Measurements from ENCODE around the gene ZNF436. TPM values are rescaled to one million over a fixed set of nuclear protein-coding genes. Genes with fewer than 3 reads are reported as not detected.

ZNF436 gene
- total RNA-seq, 1 experiment from 2014 or later, result 14.8 TPM

- intact Hi-C loops (cut with micrococcal nuclease; ENCODE audit: unreplicated experiment), result no loop called here
- Histone ChIP-seq H3K27me3 (replicated peaks; ENCODE audit: insufficient read depth, low read depth, low read length, poor library complexity) (no peaks in the 10 kb centered on the region), H3K27ac (ENCODE audit: low read depth, low read length, poor library complexity, severe bottlenecking) (no peak overlapping the region), H3K9me3 (ENCODE audit: low read depth, low read length, poor library complexity, severe bottlenecking) (peaks cover 44% of the 10 kb centered on the region), H3K36me3 (ENCODE audit: insufficient read depth, low read length, poor library complexity, severe bottlenecking) (peaks cover 37% of the 10 kb centered on the region), H3K4me3 (ENCODE audit: low read depth, low read length, poor library complexity, severe bottlenecking) (no peak overlapping the region), H3K4me1 (ENCODE audit: insufficient read depth, low read length, poor library complexity, severe bottlenecking) (no peaks in the 10 kb centered on the region)
- no peak for TF ChIP-seq CTCF (conservative IDR thresholded peaks at IDR 0.05; ENCODE audit: low read depth, low read length)
- TF ChIP-seq EZH2 (IDR thresholded peaks at IDR 0.05; ENCODE audit: borderline replicate concordance, low read depth, low read length, poor library complexity, severe bottlenecking), result no peak
- CTCF ChIA-PET, result no interaction called here
- DNase-seq (ENCODE audit: low spot score), result no peak
- POLR2A ChIA-PET (ENCODE audit: low non-redundant PET), result no interaction called here
- BruUV-seq (replicated peaks), result no TSS peak
These were observed 11.2 kb downstream of the ZNF436 start for GRCh38 chr1:23358310-23358875.

- intact Hi-C loops (cut with micrococcal nuclease; ENCODE audit: unreplicated experiment), result no loop called here
- POLR2A ChIA-PET (ENCODE audit: low non-redundant PET), result interaction anchor here (0.8 kb wide), 1 partner anchor 13 kb away, joined by 5 read pairs; the partner anchor contains the start of gene HNRNPR
- Histone ChIP-seq H3K27me3 (replicated peaks; ENCODE audit: insufficient read depth, low read depth, low read length, poor library complexity) (no peaks in the 10 kb centered on the region), H3K9me3 (ENCODE audit: low read depth, low read length, poor library complexity, severe bottlenecking) (peaks cover 33% of the 10 kb centered on the region), H3K27ac (ENCODE audit: low read depth, low read length, poor library complexity, severe bottlenecking) (no peak overlapping the region), H3K36me3 (ENCODE audit: insufficient read depth, low read length, poor library complexity, severe bottlenecking) (peaks cover 28% of the 10 kb centered on the region), H3K4me3 (ENCODE audit: low read depth, low read length, poor library complexity, severe bottlenecking) (no peak overlapping the region), H3K4me1 (ENCODE audit: insufficient read depth, low read length, poor library complexity, severe bottlenecking) (no peaks in the 10 kb centered on the region)
- TF ChIP-seq CTCF (conservative IDR thresholded peaks at IDR 0.05; ENCODE audit: low read depth, low read length) (no peak), EZH2 (IDR thresholded peaks at IDR 0.05; ENCODE audit: borderline replicate concordance, low read depth, low read length, poor library complexity, severe bottlenecking) (no peak)
- DNase-seq (ENCODE audit: low spot score), result no peak
- CTCF ChIA-PET, result no interaction called here
- BruUV-seq (replicated peaks), result no TSS peak
These were observed 12.3 kb downstream of the ZNF436 start for GRCh38 chr1:23357138-23357908.

- DNase-seq (ENCODE audit: low spot score), result no peak
- intact Hi-C loops (cut with micrococcal nuclease; ENCODE audit: unreplicated experiment), result no loop called here
- Histone ChIP-seq H3K27ac (ENCODE audit: low read depth, low read length, poor library complexity, severe bottlenecking) (no peak overlapping the region), H3K27me3 (replicated peaks; ENCODE audit: insufficient read depth, low read depth, low read length, poor library complexity) (no peaks in the 10 kb centered on the region), H3K4me3 (ENCODE audit: low read depth, low read length, poor library complexity, severe bottlenecking) (no peak overlapping the region), H3K36me3 (ENCODE audit: insufficient read depth, low read length, poor library complexity, severe bottlenecking) (peaks cover 20% of the 10 kb centered on the region), H3K9me3 (ENCODE audit: low read depth, low read length, poor library complexity, severe bottlenecking) (peaks cover 26% of the 10 kb centered on the region), H3K4me1 (ENCODE audit: insufficient read depth, low read length, poor library complexity, severe bottlenecking) (no peaks in the 10 kb centered on the region)
- TF ChIP-seq CTCF (conservative IDR thresholded peaks at IDR 0.05; ENCODE audit: low read depth, low read length) (no peak), EZH2 (IDR thresholded peaks at IDR 0.05; ENCODE audit: borderline replicate concordance, low read depth, low read length, poor library complexity, severe bottlenecking) (no peak)
- ChIA-PET CTCF (no interaction called here), POLR2A (ENCODE audit: low non-redundant PET) (interaction anchor here (0.8 kb wide), 1 partner anchor 13 kb away, joined by 5 read pairs; the partner anchor contains the start of gene HNRNPR)
- BruUV-seq (replicated peaks), result no TSS peak
These were observed 13.0 kb downstream of the ZNF436 start for GRCh38 chr1:23356471-23357137.

Data from A673 (cell line).